Left ventricle myocardium inferior (tissue), 1 donor: ENCODE data around the gene TRPM1. TPM values are rescaled to one million over a fixed set of nuclear protein-coding genes. Genes with fewer than 3 reads are reported as not detected.

ENCODE experiments used
- DNase-seq: peaks from one replicate; pipeline ENCODE4 v3.0.0-alpha.2; 2020
- H3K27ac ChIP-seq: fragments of 200-600 bp; replicated peaks from 2 replicates; pipeline ENCODE4 v1.8.0; 2021
- H3K27me3 ChIP-seq: fragments of 200-600 bp; 2 replicates; pipeline ENCODE4 v1.8.0; 2021; ENCODE audit warnings: low read depth
- H3K36me3 ChIP-seq: fragments of 200-600 bp; 2 replicates; pipeline ENCODE4 v1.8.0; 2021
- H3K4me1 ChIP-seq: fragments of 200-600 bp; 2 replicates; pipeline ENCODE4 v1.8.0; 2021
- H3K4me3 ChIP-seq: fragments of 200-600 bp; 2 replicates; pipeline ENCODE4 v1.8.0; 2021; ENCODE audit warnings: mild to moderate bottlenecking, moderate library complexity
- H3K9me3 ChIP-seq: fragments of 200-600 bp; replicated peaks from 2 replicates; pipeline ENCODE4 v1.8.0; 2021
- CTCF ChIP-seq: fragments of 200-600 bp; IDR thresholded peaks from 2 replicates; pipeline ENCODE4 v1.8.0; 2021; ENCODE audit warnings: antibody characterized with exemption, mild to moderate bottlenecking, borderline replicate concordance
- intact Hi-C: fragments of 100-400 bp; cut with micrococcal nuclease; formaldehyde crosslinking; loops from one replicate; pipeline ENCODE4 v1.11.0; 2022
- microRNA-seq: library from miRNA; unstranded; fragments of <30 nt; microRNA quantifications from one replicate; pipeline ENCODE4 v1.2.0, GENCODE V29; 2020
- total RNA-seq: library from RNA; stranded (reverse); fragmentation: NEBNext Ultra II Directional; extraction: Animal tissue kit (Norgen Biotek cat#: 25700); gene quantifications from one replicate; pipeline ENCODE4 v1.2.1, GENCODE V29; 2021
- donor health status: DM: no; HTN: yes; CAD: no; lungs with severe emphysema.

TRPM1 gene
- total RNA-seq, 1 donor from 2014 or later, result not detected

- intact Hi-C loops, result no loop called here
- no peak for TF ChIP-seq CTCF
- H3K27me3 ChIP-seq, result no peaks in the 10 kb centered on the region
- H3K4me1 ChIP-seq, result peaks cover 45% of the 10 kb centered on the region
- DNase-seq, result no peak
- no peak overlapping the region for H3K4me3 ChIP-seq
- H3K27ac ChIP-seq, result no peak overlapping the region
- no peaks in the 10 kb centered on the region for H3K9me3 ChIP-seq
- H3K36me3 ChIP-seq, result peaks cover 86% of the 10 kb centered on the region
Observed at GRCh38 chr15:30956216-30957124, 145.1 kb downstream of the TRPM1 start.

- no peak overlapping the region for H3K4me3 ChIP-seq
- H3K4me1 ChIP-seq, result peaks cover 29% of the 10 kb centered on the region
- peaks cover 88% of the 10 kb centered on the region for H3K36me3 ChIP-seq
- H3K9me3 ChIP-seq, result no peaks in the 10 kb centered on the region
- intact Hi-C loops, result no loop called here
- no peaks in the 10 kb centered on the region for H3K27me3 ChIP-seq
- no peak for DNase-seq
- no peak overlapping the region for H3K27ac ChIP-seq
- no peak for TF ChIP-seq CTCF
Observed at GRCh38 chr15:30954674-30955073, 146.9 kb downstream of the TRPM1 start.

GRCh38 chr15:30953731-30954378 lies 147.7 kb downstream of the TRPM1 start:
- Histone ChIP-seq H3K36me3 (peaks cover 88% of the 10 kb centered on the region), H3K9me3 (peaks cover 6% of the 10 kb centered on the region), H3K4me3 (no peak overlapping the region), H3K27me3 (no peaks in the 10 kb centered on the region), H3K4me1 (peaks cover 29% of the 10 kb centered on the region), H3K27ac (peak overlapping the region; percentile 68)
- peak; percentile 35 for DNase-seq
- TF ChIP-seq CTCF, result no peak
- intact Hi-C loops, result no loop called here

- TF ChIP-seq CTCF, result no peak
- Histone ChIP-seq H3K27me3 (no peaks in the 10 kb centered on the region), H3K4me3 (no peak overlapping the region), H3K27ac (peak overlapping the region; percentile 68), H3K9me3 (peaks cover 6% of the 10 kb centered on the region), H3K4me1 (peaks cover 29% of the 10 kb centered on the region), H3K36me3 (peaks cover 88% of the 10 kb centered on the region)
- DNase-seq, result no peak
- intact Hi-C loops, result no loop called here
Observed at GRCh38 chr15:30953183-30953582, 148.3 kb downstream of the TRPM1 start.

Small RNA genes lying within 50 kb of the gene (microRNA-seq; reads per million reads assigned to microRNA genes)
- gene MIR211, result not detected

Other genes starting within 250 kb of the TRPM1 start
- gene FAN1, start 197.8 kb downstream of the TRPM1 start, total RNA-seq, result 25.3 TPM
- gene MTMR10, start 110.1 kb downstream of the TRPM1 start, total RNA-seq, result 28.8 TPM
- gene KLF13, start 225.1 kb upstream of the TRPM1 start, total RNA-seq, result 62.3 TPM